OCI-M2 (cell line): ENCODE data around the gene MMP28.
"Not testable (repeated sequence)": the region's sequence is repeated elsewhere in the genome, so short reads cannot be mapped to it uniquely, and the experiment has no call there.

ENCODE experiments used
- DNase-seq: peaks from one replicate; lab custom pipeline; 2025; ENCODE audit not compliant: unreplicated experiment; lab: John Stamatoyannopoulos, UW

MMP28 gene

GRCh38 chr17:35766903-35767510 lies 28.4 kb downstream of the MMP28 start:
- no peak for DNase-seq

DNA sequence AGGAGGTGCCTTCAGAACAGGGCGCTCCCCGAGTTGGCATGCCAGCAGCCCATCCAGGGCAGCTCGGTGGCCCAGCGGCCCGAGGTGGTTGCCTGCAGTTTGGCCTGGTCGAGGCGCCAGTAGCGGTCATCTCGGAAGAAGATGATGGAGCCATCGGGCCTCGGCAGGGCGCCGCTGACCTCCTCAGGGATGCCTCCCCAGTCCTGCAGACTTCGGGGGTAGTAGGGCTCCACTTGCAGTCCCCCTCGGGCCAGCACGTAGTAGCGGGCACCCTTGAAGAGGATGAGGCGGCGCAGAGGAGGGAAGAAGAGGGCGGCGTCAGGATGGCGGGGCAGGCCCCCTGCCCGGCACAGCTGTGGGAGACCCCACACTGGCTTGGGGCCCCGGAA lies 29.0 kb downstream of the MMP28 start:
- DNase-seq: no peak

- no peak for DNase-seq
Observed at GRCh38 chr17:35765756-35766488, 29.5 kb downstream of the MMP28 start.

DNA sequence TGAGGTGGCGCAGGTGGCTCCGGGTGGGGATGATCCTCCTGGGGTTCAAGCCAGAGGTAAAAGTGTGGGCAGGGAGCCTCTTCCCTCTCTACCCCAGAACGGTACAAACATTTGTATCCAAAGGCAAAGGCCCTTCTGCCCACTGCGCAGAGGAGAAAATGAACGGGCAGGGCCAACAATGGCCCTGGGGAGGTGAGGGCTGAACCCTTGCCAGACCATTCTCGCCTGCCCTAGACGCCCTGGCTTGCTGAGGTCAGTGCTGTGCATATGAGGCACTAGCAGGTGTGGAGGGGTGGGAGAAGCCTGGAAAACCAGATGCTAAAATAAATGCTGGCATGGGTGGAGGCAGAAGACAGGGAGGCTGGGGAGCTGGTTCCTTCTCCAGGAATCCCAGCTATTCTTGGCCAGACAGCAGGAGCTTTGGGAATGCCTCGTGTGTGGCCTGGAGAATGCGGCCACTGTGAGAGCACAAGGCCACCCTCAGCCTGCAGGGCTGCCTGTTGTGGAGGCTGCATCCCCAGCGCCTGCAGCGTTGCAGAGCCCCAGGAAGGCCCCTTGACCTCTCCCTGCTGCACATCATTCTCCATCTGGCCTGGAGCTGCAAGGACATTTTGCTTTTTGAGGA lies 30.2 kb downstream of the MMP28 start:
- no peak for DNase-seq

DNA sequence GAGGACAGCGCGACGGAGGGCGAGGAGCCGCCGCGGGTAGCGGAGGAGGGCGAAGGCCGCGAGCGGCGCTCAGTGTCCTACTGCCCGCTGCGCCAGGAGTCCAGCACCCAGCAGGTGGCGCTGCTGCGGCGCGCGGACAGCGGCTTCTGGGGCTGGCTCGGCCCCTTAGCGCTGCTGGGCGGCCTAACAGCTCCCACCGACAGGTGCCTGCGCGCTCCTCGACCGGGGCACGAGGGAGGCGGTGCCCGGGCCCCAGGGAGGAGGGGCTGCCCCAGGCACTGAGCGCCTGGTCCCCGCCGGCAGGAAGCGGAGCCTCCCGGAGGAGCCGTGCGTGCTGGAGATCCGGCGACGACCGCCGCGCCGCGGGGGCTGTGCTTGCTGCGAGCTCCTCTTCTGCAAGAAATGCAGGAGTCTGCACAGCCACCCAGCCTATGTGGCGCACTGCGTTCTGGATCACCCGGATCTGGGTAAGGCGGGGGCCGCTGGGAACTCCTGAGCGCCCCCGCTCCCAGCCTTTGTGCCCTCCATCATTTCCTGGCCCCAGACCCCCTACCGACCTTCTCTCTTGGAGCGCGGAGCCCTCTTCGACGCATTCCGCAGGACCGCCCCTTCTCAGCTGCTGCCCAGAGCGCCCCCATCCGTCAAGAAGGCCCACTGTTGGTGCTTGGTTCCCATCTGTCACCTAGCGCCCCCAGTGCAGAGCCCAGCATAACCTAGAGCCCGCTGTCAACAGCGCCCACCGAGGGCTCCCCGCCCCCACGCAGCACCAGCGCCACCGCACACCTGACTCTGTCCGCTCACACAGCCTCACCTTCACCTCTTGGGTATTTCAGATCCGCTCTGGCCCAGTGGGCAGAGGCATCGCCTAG lies 31.1 kb downstream of the MMP28 start:
- peak; percentile 51 for DNase-seq

DNA sequence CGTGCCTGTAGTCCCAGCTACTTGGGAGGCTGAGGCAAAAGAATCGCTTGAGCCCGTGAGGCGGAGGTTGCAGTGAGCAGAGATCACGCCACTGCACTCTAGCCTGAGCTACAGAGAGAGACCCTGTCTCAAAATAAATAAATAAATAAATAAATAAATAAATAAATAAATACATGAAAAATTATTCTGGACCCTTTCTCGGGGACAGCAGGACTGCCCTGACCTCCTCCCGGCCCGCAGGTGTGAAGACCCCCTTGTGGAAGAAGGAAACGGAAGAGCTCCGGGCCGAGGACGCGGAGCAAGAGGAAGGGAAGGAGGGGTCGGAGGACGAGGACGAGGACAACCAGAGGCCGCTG lies 31.7 kb downstream of the MMP28 start:
- DNase-seq: no peak

GRCh38 chr17:35761601-35762000 lies 33.8 kb downstream of the MMP28 start:
- DNase-seq: no peak

GRCh38 chr17:35760587-35760986 lies 34.9 kb downstream of the MMP28 start, which contains the start of gene C17orf50:
C17orf50 (plus strand) TSS chr17:35760887; CDS start chr17:35760942, 55 bp downstream.
- no peak for DNase-seq

- no peak for DNase-seq
Observed at GRCh38 chr17:35757243-35757642, 38.2 kb downstream of the MMP28 start.

DNA sequence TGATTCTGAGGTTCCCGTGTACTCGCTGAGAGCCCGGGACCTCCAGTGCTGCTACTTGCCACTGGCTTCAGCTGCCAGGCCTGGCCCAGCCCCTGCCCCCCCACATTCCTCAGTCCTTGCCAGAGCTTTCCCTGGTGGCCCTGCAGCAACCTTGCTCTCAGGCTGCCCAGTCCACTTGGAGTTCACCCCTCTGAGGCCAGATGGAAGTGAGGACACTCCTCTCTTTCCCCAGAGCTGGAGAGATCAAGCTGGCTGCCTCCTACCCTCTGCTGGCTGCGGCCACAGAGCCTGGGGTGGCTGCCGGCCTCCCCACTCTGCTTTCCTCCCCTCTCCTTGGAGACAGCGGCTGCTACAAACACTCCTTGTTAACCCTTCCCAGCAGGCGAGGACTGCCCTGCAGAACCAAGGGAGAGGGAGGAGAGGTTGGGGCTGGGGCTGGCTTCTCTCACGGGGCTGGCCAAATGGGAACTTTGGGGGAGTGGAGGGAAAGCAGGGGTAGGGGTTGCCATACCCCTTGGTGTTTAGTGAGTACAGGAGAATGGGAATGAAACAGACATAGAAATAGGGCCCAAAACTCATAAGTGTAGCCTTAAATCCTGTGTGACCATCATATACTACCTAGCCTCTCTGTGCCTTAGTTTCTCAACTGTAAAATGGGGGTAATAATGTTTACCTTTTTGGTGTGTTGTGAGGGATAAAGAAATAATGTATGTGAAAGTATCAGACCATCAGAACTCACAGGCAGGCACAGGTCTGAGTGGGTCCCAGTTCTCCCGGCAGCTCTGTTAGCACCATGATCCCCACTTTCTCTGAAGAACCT lies 42.3 kb downstream of the MMP28 start, which contains the start of gene GAS2L2:
Gene GAS2L2, minus strand, starts transcription at position 295 of the 820 bp plus-strand sequence. CDS start 389 bp downstream, outside the sequence.
- no peak for DNase-seq

- DNase-seq: no peak
Observed at GRCh38 chr17:35752471-35752870, 43.0 kb downstream of the MMP28 start.

DNA sequence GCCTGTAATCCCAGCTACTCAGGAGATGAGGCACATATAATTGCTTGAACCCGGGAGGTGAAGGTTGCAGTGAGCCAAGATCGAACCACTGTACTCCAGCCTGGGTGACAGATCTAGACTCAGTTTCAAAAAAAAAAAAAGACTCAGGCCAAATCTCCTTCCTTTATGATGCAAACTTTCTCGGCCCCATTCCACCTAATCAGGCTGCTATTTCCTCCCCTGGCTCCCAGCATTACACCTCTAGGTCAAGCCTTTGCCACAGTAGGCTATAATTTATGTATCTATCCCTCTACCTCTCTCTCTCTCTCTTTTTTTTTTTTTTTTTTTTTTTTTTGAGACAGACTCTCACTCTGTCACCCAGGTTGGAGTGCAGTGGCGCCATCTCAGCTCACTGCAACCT lies 43.9 kb downstream of the MMP28 start:
- not testable (repeated sequence) for DNase-seq

- no peak for DNase-seq
Observed at GRCh38 chr17:35750526-35751395, 44.7 kb downstream of the MMP28 start.

DNA sequence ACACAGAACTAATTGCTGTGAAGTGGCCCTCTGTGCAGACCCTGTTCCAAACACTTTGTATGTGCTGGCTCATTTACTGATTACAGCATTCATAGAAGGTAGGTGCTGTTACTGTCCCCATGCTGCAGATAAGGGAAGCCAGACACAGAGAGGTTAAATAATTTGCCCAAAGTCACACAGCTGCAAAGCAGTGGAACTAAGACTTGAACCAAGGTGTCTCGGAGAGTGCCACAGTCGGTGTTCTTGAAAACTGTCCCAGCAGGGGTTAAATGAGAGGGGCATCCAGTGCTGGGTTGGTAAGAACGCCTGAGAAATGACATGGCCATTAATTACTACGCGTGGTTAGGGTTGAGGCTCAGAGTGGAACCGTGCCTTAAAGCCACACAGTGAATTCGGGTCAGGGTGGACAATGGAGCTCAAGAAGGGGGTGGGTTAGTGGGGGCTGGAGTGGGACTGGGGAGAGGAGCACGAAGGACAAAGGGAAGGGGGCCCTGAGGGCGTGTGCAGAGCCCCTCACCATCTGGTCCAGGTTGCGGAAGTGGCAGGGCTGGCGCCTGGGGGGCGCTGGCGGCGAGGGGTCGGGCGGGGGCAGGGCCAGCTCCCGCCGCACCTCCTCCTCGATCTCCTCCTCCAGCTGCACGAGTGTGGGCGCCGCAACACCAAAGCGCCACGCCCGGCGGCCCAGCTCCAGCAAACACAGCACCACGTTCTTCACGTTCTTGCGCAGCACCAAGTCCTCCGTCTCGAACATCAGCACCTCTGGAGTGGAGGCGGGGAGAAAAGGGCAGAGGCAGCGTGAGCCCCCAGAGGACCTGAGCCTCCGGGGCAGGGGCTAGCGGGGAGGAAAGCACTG lies 45.7 kb downstream of the MMP28 start:
- no peak for DNase-seq

- DNase-seq: no peak
Observed at GRCh38 chr17:35748979-35749378, 46.5 kb downstream of the MMP28 start.

GRCh38 chr17:35748341-35748841 lies 47.0 kb downstream of the MMP28 start:
- DNase-seq: no peak

DNA sequence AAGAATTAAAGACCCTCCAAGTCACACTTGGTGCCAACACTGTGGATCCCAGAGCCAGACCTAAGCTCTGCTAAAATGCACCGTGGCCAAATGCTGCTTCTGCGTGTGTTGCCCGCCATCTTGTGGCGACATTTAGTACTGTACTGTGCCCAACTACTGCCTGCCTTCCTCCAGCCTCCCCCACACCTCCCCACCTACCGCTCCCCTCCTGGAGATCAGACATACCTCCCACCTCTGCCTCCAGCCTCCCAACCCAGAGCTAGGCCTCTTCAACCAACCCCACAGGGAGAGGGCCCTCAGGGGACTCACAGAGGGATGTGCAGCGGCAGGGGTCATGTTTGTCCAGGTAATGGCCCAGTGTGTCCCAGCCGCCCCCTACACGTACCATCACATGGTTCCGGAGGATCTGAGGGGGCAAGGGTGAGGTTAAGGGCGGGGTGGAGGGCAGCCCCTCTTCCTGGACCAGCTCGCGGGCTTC lies 47.9 kb downstream of the MMP28 start:
- DNase-seq: peak; percentile 10

DNA sequence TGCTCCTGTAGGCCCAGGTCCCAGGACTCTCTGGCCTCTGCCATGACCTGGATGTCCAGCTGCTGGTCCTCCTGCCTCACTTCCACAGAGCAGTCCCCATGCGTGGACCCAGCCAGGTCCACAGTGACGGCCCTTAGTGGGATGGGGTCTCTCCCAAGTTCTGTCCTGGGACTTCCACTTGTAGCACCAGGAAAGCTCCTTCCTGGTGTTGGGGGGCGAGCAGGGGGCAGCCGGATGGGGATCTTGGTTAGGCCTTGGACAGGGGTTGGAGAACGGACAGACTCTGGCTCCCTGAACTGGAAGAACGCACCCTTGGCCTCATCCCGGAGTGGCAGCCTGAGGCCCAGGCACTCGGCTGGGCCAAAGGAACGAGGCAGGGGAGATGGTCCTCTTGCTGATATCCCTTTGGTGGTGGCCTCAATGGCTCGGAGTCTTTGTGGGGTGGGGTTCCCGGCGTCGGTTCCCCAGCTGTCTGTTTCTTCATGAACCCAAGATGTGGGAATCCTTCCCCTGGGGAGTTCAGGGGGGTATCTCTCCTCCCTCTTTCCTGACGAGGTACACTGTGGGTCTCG lies 49.6 kb downstream of the MMP28 start:
- no peak for DNase-seq
